GM12878 (cell line): Measurements from ENCODE around the gene TRIM41. TPM values are rescaled to one million over a fixed set of nuclear protein-coding genes. Genes with fewer than 3 reads are reported as not detected.
"Not testable (repeated sequence)": the region's sequence is repeated elsewhere in the genome, so short reads cannot be mapped to it uniquely, and the experiment has no call there.

Experiments used
- ATAC-seq: fragments of 200-7000 bp; cut with Tn5 transposase; 3 replicates; pipeline ENCODE4 v1.9.1; 2020; ENCODE audit warnings: mild to moderate bottlenecking, moderate library complexity
- BruUV-seq: library from RNA; stranded (reverse); fragments of 400-500 nt; replicated peaks from 2 replicates; lab custom pipeline; 2021; lab: Mats Ljungman, UMichigan
- CTCF ChIA-PET: fragments of 300-600 bp; sonication (Branson Sonifier 250); formaldehyde crosslinking; extraction: SDS; loops from one replicate; lab custom pipeline; 2021; ENCODE audit warnings: inconsistent platforms; lab: Yijun Ruan, JAX
- POLR2A ChIA-PET: fragments of 350-600 bp; formaldehyde crosslinking; extraction: SDS; loops from one replicate; lab custom pipeline; 2021; ENCODE audit warnings: inconsistent platforms; lab: Charles Lee
- RAD21 ChIA-PET: fragments of 300-600 bp; sonication (Branson Sonifier 250); formaldehyde crosslinking; loops from one replicate; lab custom pipeline; 2023; ENCODE audit warnings: antibody characterized with exemption; ENCODE audit not compliant: unreplicated experiment; lab: Charles Lee
- SMC1A ChIA-PET: fragments of 300-600 bp; sonication (Branson Sonifier 250); formaldehyde crosslinking; loops from one replicate; lab custom pipeline; 2023; ENCODE audit not compliant: unreplicated experiment, uncharacterized antibody; lab: Charles Lee
- DNase-seq: peaks from one replicate; pipeline ENCODE4 v3.0.0-alpha.2; 2011; ENCODE audit warnings: low read depth, low spot score
- FAIRE-seq: peaks from 3 replicates; lab custom pipeline; 2011; peaks lifted over from hg19 to GRCh38; lab: Jason Lieb, UNC
- H2AFZ ChIP-seq: 2 replicates; pipeline ENCODE4 v1.6.0; 2011; ENCODE audit warnings: low read depth, low read length, control low read depth; ENCODE audit not compliant: control insufficient read depth
- H3K27ac ChIP-seq: 2 replicates; pipeline ENCODE4 v1.5.1; 2011; ENCODE audit warnings: control low read depth; ENCODE audit not compliant: control insufficient read depth, insufficient read depth
- H3K27me3 ChIP-seq, 2 experiments: replicated peaks in 1 of 2; 2 replicates each; pipeline versions ENCODE4 v1.6.0 to v1.6.1; 2011; ENCODE audit warnings: low read length in 1 of 2; ENCODE audit not compliant: control insufficient read depth in 2 of 2, insufficient read depth in 2 of 2
- H3K36me3 ChIP-seq, 2 experiments: 2 replicates each; pipeline ENCODE4 v1.5.1; 2011; ENCODE audit warnings: low read length in 1 of 2; ENCODE audit not compliant: control insufficient read depth in 2 of 2, insufficient read depth in 2 of 2
- H3K4me1 ChIP-seq: 2 replicates; pipeline ENCODE4 v1.6.1; 2011; ENCODE audit warnings: mild to moderate bottlenecking, low read length, moderate library complexity, mixed read lengths; ENCODE audit not compliant: control insufficient read depth, insufficient read depth
- H3K4me2 ChIP-seq: 2 replicates; pipeline ENCODE4 v1.6.0; 2011; ENCODE audit warnings: control low read depth; ENCODE audit not compliant: control insufficient read depth, insufficient read depth
- H3K4me3 ChIP-seq: fragments of 200-600 bp; sonication (generic); 2 replicates; pipeline ENCODE4 v1.5.1; 2016
- H3K79me2 ChIP-seq: 2 replicates; pipeline ENCODE4 v1.6.0; 2011; ENCODE audit warnings: low read length; ENCODE audit not compliant: control insufficient read depth, insufficient read depth
- H3K9ac ChIP-seq: 2 replicates; pipeline ENCODE4 v1.8.0; 2011; ENCODE audit warnings: low read length, control low read depth, mixed read lengths; ENCODE audit not compliant: control insufficient read depth, insufficient read depth
- H3K9me3 ChIP-seq: replicated peaks from 3 replicates; pipeline ENCODE4 v1.5.1; 2011; ENCODE audit warnings: mild to moderate bottlenecking, low read length; ENCODE audit not compliant: control insufficient read depth, insufficient read depth
- H4K20me1 ChIP-seq: 2 replicates; pipeline ENCODE4 v1.6.0; 2011; ENCODE audit not compliant: control insufficient read depth, insufficient read depth
- WGBS: methylation state at CpG from one replicate; pipeline ENCODE4 v1.1.6; 2016; ENCODE audit warnings: low lambda C conversion rate; ENCODE audit not compliant: insufficient replicate concordance, insufficient coverage; ENCODE audit errors: missing lambda C conversion rate; 5-methylcytosine and 5-hydroxymethylcytosine counted together
- in situ Hi-C: fragments of 300-500 bp; cut with MboI; formaldehyde crosslinking; loops from 9 replicates; pipeline ENCODE4 v1.14.3; 2018; ENCODE audit warnings: mixed read lengths
- intact Hi-C: fragments of 100-400 bp; cut with micrococcal nuclease; formaldehyde crosslinking; loops from one replicate; pipeline ENCODE4 v1.14.2; 2022; ENCODE audit not compliant: unreplicated experiment
- polyA plus RNA-seq, 11 experiments: library from polyadenylated mRNA; depleted of rRNA in 4 of 11; unstranded in 6 of 11; stranded (reverse) in 5 of 11; fragments of >200 nt; fragmentation: Nextera tagmentation in 4 of 11; fragmentation: Illumina TruSeq in 1 of 11; extraction: Ambion mirVana in 4 of 11; extraction: Trizol in 1 of 11; gene quantifications; 1 replicate in 1 of 11; 2 replicates in 10 of 11; pipeline versions ENCODE4 v1.2.1 to v1.2.3, GENCODE V29; 2011 to 2016; ENCODE audit warnings: inconsistent platforms in 2 of 11, missing spikeins in 2 of 11, low read depth in 1 of 11
- total RNA-seq, 4 experiments: library from RNA; depleted of rRNA in 3 of 4; stranded (reverse); fragments of >200 nt in 3 of 4; fragmentation: Illumina TruSeq in 1 of 4; extraction: Trizol in 1 of 4; gene quantifications; 2 replicates each; pipeline versions ENCODE4 v1.2.1 to v1.2.3, GENCODE V29; 2013 to 2021

The TRIM41 gene
- total and polyA plus RNA-seq, 10 of the 15 experiments (the other 5 are each of a cell fraction or from before 2014, with no cell fraction given): 1.0 to 28.9 (median 10.6) TPM

- BruUV-seq, H3K79me2 ChIP-seq, H3K27ac ChIP-seq, FAIRE-seq, H3K36me3 ChIP-seq, H3K27me3 ChIP-seq, intact Hi-C loops, DNase-seq, H3K9me3 ChIP-seq, H3K4me3 ChIP-seq, H4K20me1 ChIP-seq, H3K9ac ChIP-seq, ATAC-seq, in situ Hi-C loops, H2AFZ ChIP-seq, CTCF ChIA-PET, H3K4me2 ChIP-seq: not testable (repeated sequence)
- RAD21 ChIA-PET: interaction anchor here (0.5 to 5.0 kb wide), 3 partner anchors 18 to 585 kb away, joined by 3 to 72 read pairs (median 12); partner anchors contain the start of gene TRIM52
- POLR2A ChIA-PET: interaction anchor here (3.5 kb wide), 1 partner anchor 17 kb away, joined by 41 read pairs; no protein-coding TSS in a partner anchor
- SMC1A ChIA-PET: interaction anchor here (0.9 to 6.5 kb wide), 4 partner anchors 13 to 24 kb away, joined by 3 to 40 read pairs (median 19); no protein-coding TSS in a partner anchor
- H3K4me1 ChIP-seq: peaks cover 12% of the 10 kb centered on the region
- WGBS: 87% methylated on average over 21 of the region's 24 CpGs
Measured at GRCh38 chr5:181209006-181209405, 14.1 kb upstream of the TRIM41 start.

DNA sequence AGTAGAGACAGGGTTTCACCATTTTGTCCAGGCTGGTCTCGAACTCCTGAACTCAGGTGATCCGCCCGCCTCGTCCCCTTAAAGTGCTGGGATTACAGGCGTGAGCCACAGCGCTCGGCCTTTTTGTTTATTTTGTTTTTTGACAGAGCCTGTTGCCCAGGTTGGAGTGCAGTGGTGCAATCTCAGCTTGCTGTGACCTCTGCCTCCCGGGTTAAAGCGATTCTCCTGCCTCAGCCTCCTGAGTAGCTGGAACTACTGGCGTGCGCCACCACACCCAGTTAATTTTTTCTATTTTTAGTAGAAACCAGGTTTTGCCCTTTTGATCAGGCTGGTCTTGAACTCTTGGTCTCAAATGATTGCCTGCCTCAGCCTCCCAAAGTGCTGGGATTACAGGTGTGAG lies 12.9 kb upstream of the TRIM41 start:
- H3K79me2 ChIP-seq, SMC1A ChIA-PET, BruUV-seq, H3K9me3 ChIP-seq, RAD21 ChIA-PET, H4K20me1 ChIP-seq, H3K27ac ChIP-seq, H3K27me3 ChIP-seq, H3K36me3 ChIP-seq, H3K4me1 ChIP-seq, H3K4me3 ChIP-seq, H2AFZ ChIP-seq, ATAC-seq, in situ Hi-C loops, H3K4me2 ChIP-seq, intact Hi-C loops, CTCF ChIA-PET, POLR2A ChIA-PET, FAIRE-seq, DNase-seq, H3K9ac ChIP-seq: not testable (repeated sequence)
- 82% methylated on average over 11 of the region's 11 CpGs for WGBS

GRCh38 chr5:181210698-181211097 lies 12.4 kb upstream of the TRIM41 start:
- POLR2A ChIA-PET, RAD21 ChIA-PET: not testable (repeated sequence)
- WGBS: 72% methylated on average over 17 of the region's 17 CpGs

More at GRCh38 chr5:181210698-181211097, 12.4 kb upstream of the TRIM41 start:
- intact Hi-C loops, H3K4me3 ChIP-seq, DNase-seq, H3K9me3 ChIP-seq, SMC1A ChIA-PET, H2AFZ ChIP-seq, CTCF ChIA-PET, H3K4me2 ChIP-seq, in situ Hi-C loops, H3K4me1 ChIP-seq, H3K27me3 ChIP-seq, H3K36me3 ChIP-seq, FAIRE-seq, BruUV-seq, H3K9ac ChIP-seq, ATAC-seq, H3K79me2 ChIP-seq, H4K20me1 ChIP-seq, H3K27ac ChIP-seq: not testable (repeated sequence)
